ENCODE results near the gene NUP43.
"Not testable (repeated sequence)": the region's sequence is repeated elsewhere in the genome, so short reads cannot be mapped to it uniquely, and the experiment has no call there.

GRCh38 chr6:149745252-149745651 lies 1.1 kb downstream of the NUP43 start:
- TF ChIP-seq, protein P1, sequence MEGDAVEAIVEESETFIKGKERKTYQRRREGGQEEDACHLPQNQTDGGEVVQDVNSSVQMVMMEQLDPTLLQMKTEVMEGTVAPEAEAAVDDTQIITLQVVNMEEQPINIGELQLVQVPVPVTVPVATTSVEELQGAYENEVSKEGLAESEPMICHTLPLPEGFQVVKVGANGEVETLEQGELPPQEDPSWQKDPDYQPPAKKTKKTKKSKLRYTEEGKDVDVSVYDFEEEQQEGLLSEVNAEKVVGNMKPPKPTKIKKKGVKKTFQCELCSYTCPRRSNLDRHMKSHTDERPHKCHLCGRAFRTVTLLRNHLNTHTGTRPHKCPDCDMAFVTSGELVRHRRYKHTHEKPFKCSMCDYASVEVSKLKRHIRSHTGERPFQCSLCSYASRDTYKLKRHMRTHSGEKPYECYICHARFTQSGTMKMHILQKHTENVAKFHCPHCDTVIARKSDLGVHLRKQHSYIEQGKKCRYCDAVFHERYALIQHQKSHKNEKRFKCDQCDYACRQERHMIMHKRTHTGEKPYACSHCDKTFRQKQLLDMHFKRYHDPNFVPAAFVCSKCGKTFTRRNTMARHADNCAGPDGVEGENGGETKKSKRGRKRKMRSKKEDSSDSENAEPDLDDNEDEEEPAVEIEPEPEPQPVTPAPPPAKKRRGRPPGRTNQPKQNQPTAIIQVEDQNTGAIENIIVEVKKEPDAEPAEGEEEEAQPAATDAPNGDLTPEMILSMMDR (IDR thresholded peaks at IDR 0.05): not testable (repeated sequence)
- TF ChIP-seq POLR2AphosphoS5, POLR2A (IDR thresholded peaks at IDR 0.05): not testable (repeated sequence)
